Measurements from ENCODE around the gene TBATA.

Gene TBATA

DNA sequence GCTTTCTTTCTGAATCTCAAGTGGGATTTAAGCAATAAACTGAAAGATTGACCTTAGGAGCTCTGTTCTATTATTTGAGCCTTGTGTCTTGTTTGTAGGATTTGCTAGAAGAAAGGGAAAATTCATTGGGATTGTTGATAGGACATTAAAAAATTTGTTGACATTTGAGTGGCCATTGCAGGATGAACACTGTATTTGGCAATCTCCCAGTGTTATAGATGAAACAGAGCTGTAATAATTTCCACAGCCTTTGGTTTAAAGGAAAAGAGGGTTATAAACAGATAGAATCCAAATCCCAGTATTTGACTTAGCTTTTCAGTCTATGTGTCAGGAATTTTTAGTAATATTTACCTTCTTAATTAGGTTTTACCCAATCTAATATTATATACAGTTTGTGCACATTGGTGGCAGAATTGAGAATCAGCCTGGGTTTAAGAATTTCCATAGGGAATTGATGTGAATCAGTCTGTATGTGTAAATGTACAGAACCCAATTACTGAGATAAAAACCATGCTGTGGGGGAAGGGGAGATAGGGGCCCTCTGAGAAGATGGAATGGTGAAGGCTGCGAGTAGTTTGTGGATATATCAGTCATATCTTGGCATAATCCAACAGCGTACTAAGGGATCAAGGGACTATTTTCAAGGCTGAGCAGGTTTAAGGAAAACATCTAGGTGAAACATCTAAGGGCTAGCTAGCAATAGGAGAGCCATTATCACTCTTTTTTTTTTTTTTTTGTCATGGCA is 37.1 kb upstream of the TBATA start:
- Histone ChIP-seq H3K27ac (ENCODE audit: low read length) (no peak overlapping the region), H3K9me3 (ENCODE audit: control insufficient read depth in 1 of 2, low read length in 2 of 2) (no peaks in the 10 kb centered on the region), H3K36me3 (ENCODE audit: control insufficient read depth in 1 of 2, insufficient read depth in 2 of 2, low read length in 2 of 2) (peaks cover 12 to 16% of the 10 kb centered on the region in 2 donors), H3K27me3 (ENCODE audit: low read depth, low read length) (no peaks in the 10 kb centered on the region), H3K4me1 (ENCODE audit: control insufficient read depth in 1 of 2, insufficient read depth in 2 of 2, low read length in 2 of 2) (peaks cover 0 to 16% of the 10 kb centered on the region in 2 donors), H3K4me3 (ENCODE audit: low read depth in 1 of 2, low read length in 2 of 2) (no peak overlapping the region)

DNA sequence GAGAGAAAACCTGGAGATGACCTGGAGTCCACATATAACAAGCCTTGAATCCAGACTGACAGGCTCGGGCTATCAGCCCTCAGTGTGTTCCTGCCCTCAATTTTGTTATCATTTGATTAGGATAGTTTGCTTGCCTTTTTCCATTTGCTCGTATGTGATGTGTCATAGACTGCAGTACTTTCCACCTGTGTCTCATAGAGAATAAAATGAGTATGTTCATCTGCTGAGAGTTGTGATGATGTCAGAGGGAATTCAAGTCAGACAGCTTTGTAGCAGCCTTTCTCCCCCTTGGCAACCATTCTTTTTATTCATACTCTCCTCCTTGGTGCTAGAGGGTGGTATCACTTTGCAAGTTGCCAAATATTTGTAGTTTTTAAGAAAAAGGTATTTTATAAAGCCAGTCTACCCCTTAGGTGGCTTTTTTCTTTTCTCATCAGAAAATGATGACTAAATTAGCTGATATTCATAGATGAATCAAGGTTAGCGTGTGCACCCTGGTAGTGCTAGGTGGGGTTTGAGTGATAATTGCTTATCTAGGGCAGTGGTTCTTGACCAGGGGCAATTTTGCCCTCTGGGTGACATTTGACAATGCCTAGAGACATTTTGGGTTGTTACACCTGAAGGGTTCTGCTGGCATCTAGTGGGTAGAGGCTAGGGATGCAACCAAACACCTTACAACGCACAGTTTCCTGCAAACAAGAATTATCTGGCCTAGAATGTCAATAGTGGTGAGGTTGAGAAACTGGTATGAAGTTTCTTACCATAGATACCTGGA is 36.0 kb upstream of the TBATA start:
- peaks cover 0 to 22% of the 10 kb centered on the region in 2 donors for H3K4me1 ChIP-seq (ENCODE audit: control insufficient read depth in 1 of 2, insufficient read depth in 2 of 2, low read length in 2 of 2)
- no peak overlapping the region for H3K27ac ChIP-seq (ENCODE audit: low read length)
- H3K27me3 ChIP-seq (ENCODE audit: low read depth, low read length): no peaks in the 10 kb centered on the region
- no peaks in the 10 kb centered on the region for H3K9me3 ChIP-seq (ENCODE audit: control insufficient read depth in 1 of 2, low read length in 2 of 2)
- no peak overlapping the region for H3K4me3 ChIP-seq (ENCODE audit: low read depth in 1 of 2, low read length in 2 of 2)
- H3K36me3 ChIP-seq (ENCODE audit: control insufficient read depth in 1 of 2, insufficient read depth in 2 of 2, low read length in 2 of 2): peaks cover 12 to 16% of the 10 kb centered on the region in 2 donors

DNA sequence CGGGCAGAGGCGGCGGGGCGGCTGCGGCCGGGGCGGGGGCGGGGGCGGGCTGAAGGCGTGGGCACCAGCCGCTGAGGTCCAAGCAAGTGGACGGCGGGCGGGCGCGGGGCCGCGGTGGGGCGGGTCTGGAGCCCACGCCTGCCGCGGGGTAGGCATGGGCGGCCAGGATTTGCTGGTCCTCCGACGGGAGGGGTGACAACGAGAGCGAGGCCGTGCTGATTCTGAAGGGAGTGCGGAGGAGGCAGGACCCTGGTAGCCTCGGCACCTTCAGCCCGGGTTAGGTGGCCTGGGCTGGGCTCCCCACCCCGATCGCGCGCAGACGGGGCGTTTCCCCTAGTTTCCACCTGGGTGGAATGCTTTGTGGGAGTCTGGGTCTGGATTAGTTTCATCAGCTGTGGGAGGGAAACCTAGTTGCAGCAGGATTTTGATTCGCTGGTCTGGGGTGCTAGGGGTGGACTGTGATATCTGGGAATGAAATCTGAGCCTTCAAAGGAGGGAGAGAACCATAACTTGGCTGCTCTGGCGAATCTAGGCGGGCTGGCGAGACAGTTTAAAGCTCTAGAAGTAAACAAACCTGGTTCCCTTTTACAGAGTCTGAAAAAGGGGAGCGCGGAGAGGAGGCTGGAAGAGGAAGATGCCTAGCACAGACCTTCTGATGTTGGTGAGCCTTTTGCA is 31.2 kb upstream of the TBATA start:
- Histone ChIP-seq H3K27me3 (ENCODE audit: low read depth, low read length) (no peaks in the 10 kb centered on the region), H3K4me1 (ENCODE audit: control insufficient read depth in 1 of 2, insufficient read depth in 2 of 2, low read length in 2 of 2) (peaks cover 0 to 15% of the 10 kb centered on the region in 2 donors), H3K27ac (ENCODE audit: low read length) (peak overlapping the region; percentile 77), H3K4me3 (ENCODE audit: low read depth in 1 of 2, low read length in 2 of 2) (peak overlapping the region; percentile 76 to 86), H3K9me3 (ENCODE audit: control insufficient read depth in 1 of 2, low read length in 2 of 2) (no peaks in the 10 kb centered on the region), H3K36me3 (ENCODE audit: control insufficient read depth in 1 of 2, insufficient read depth in 2 of 2, low read length in 2 of 2) (peaks cover 7 to 12% of the 10 kb centered on the region in 2 donors)

DNA sequence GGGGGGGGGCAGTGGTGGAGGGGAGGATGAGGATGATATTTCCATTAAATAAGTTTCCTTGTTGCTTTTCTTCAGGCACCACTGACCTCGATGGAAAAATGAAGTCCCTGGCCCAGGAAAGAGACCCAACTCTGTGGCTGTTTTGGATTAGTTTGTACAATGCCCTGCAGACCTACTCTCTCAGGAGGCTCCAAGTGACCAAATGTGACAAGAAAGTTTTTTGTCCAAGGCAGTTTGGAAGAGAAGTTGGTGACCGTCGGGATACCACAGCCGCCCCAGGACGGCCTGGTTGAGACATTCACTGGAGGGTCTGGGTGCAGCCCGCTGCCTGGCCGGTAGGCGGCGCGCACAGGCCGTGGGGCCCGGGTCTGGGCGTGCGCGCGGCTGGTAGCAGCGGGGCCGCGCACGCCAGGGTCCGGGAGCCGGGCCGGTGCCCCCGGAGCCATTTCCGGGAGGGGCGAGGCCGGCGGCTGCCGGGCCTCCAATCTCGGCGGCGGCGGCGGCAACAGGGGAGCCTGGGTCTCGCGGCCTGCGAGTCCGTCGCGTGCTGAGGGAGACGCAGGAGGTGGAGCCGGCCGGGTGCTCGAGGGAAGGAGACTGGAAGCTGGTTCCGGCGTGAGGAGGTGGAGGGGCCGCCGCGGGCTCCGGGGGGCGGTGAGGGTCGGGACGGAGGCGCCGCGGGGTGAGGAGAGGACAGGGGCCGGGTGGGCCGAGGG is 30.5 kb upstream of the TBATA start, which contains the start of gene SGPL1:
TSS of gene SGPL1 (plus strand) at position 445 of the 716 bp plus-strand sequence. CDS start 906 bp downstream, outside the sequence.
- peaks cover 0 to 15% of the 10 kb centered on the region in 2 donors for H3K4me1 ChIP-seq (ENCODE audit: control insufficient read depth in 1 of 2, insufficient read depth in 2 of 2, low read length in 2 of 2)
- peaks cover 5 to 6% of the 10 kb centered on the region in 2 donors for H3K36me3 ChIP-seq (ENCODE audit: control insufficient read depth in 1 of 2, insufficient read depth in 2 of 2, low read length in 2 of 2)
- H3K27ac ChIP-seq (ENCODE audit: low read length): peak within 1 kb of the TSS; percentile 77
- H3K9me3 ChIP-seq (ENCODE audit: control insufficient read depth in 1 of 2, low read length in 2 of 2): no peaks in the 10 kb centered on the region
- H3K27me3 ChIP-seq (ENCODE audit: low read depth, low read length): no peaks in the 10 kb centered on the region
- H3K4me3 ChIP-seq (ENCODE audit: low read depth in 1 of 2, low read length in 2 of 2): peak within 1 kb of the TSS; percentile 76 to 86

DNA sequence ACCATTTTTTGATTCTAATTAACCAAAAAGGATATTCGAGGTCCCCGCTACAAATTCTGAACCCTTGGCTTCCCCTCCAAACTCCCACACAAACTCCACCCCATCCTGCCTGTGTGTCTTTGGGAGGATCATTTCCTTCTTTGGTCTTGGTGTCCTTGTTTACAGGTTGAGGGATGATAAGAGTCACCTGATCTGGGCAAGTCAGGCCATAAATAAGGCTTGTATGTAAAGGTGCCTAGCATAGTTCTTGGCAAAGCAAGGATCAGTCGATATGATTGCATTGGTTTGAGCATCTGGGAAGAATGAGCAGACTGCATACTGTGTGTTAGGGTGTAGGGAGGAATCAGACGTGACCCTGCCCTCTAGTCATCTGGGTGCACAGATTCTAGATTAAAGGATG is 28.9 kb upstream of the TBATA start:
- H3K9me3 ChIP-seq (ENCODE audit: control insufficient read depth in 1 of 2, low read length in 2 of 2): no peaks in the 10 kb centered on the region
- H3K4me3 ChIP-seq (ENCODE audit: low read depth in 1 of 2, low read length in 2 of 2): no peak overlapping the region
- H3K27me3 ChIP-seq (ENCODE audit: low read depth, low read length): no peaks in the 10 kb centered on the region
- H3K4me1 ChIP-seq (ENCODE audit: control insufficient read depth in 1 of 2, insufficient read depth in 2 of 2, low read length in 2 of 2): peaks cover 0 to 15% of the 10 kb centered on the region in 2 donors
- no peak overlapping the region for H3K27ac ChIP-seq (ENCODE audit: low read length)
- peaks cover 2 to 5% of the 10 kb centered on the region in 2 donors for H3K36me3 ChIP-seq (ENCODE audit: control insufficient read depth in 1 of 2, insufficient read depth in 2 of 2, low read length in 2 of 2)

DNA sequence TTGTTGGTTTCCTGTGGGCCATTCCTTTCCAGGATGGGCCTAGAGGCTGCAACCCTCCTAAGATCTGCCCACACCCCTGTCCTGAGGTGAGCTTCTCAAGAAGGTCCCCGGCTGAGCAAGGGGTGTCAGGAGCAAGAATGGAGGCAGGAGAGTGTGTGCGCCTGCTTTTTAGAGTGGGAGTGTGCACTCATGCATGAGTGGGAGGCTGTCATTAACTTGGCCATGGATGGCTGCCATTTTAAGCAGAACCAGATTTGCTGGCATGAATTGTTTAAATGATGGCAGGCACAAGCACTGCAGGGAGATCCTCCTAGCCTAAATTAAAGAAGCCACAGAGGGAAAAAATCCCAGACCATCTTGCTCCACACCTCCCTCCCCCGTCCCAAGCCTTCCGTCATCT is 27.6 kb upstream of the TBATA start:
- Histone ChIP-seq H3K36me3 (ENCODE audit: control insufficient read depth in 1 of 2, insufficient read depth in 2 of 2, low read length in 2 of 2) (no peaks in the 10 kb centered on the region), H3K27me3 (ENCODE audit: low read depth, low read length) (no peaks in the 10 kb centered on the region), H3K9me3 (ENCODE audit: control insufficient read depth in 1 of 2, low read length in 2 of 2) (no peaks in the 10 kb centered on the region), H3K4me1 (ENCODE audit: control insufficient read depth in 1 of 2, insufficient read depth in 2 of 2, low read length in 2 of 2) (peaks cover 0 to 12% of the 10 kb centered on the region in 2 donors), H3K27ac (ENCODE audit: low read length) (no peak overlapping the region), H3K4me3 (ENCODE audit: low read depth in 1 of 2, low read length in 2 of 2) (no peak overlapping the region)

DNA sequence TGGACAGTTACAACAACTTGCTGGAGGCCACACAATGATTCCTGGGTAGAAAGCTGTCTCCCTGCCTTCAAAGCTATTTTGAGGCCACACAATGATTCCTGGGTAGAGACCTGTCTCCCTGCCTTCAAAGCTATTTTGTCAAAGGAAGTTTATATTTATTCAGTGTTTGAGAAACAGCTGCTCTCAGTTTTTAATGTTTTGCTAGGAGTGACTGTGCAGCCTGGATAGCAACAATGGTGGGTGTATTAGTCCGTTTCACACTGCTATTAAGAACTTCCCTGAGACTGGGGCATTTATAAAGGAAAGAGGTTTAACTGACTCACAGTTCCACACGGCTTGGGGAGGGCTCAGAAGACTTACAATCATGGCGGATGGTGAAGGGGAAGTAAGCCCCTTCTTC is 26.7 kb upstream of the TBATA start:
- no peak overlapping the region for H3K27ac ChIP-seq (ENCODE audit: low read length)
- H3K4me3 ChIP-seq (ENCODE audit: low read depth in 1 of 2, low read length in 2 of 2): no peak overlapping the region
- peaks cover 0 to 2% of the 10 kb centered on the region in 2 donors for H3K4me1 ChIP-seq (ENCODE audit: control insufficient read depth in 1 of 2, insufficient read depth in 2 of 2, low read length in 2 of 2)
- H3K36me3 ChIP-seq (ENCODE audit: control insufficient read depth in 1 of 2, insufficient read depth in 2 of 2, low read length in 2 of 2): no peaks in the 10 kb centered on the region
- H3K27me3 ChIP-seq (ENCODE audit: low read depth, low read length): no peaks in the 10 kb centered on the region
- H3K9me3 ChIP-seq (ENCODE audit: control insufficient read depth in 1 of 2, low read length in 2 of 2): no peaks in the 10 kb centered on the region

DNA sequence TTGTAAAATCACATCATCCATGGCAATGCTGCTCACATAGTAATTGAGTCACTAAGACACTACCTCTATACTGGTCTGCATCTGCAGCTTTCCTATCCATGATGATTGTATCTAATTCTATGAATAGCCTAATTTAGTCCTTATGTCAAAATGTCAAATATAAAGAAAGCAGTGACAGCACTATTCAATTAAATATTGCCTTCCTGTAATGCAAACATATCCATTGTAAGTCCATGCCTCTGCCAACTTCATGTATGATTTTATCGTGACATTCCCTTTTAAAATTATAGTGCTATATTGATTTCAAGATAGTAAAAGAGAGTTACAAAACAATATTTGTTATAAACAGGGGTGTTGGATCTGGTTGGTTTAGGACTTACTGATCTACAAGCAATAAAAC is 25.8 kb upstream of the TBATA start:
- no peaks in the 10 kb centered on the region for H3K9me3 ChIP-seq (ENCODE audit: control insufficient read depth in 1 of 2, low read length in 2 of 2)
- H3K36me3 ChIP-seq (ENCODE audit: control insufficient read depth in 1 of 2, insufficient read depth in 2 of 2, low read length in 2 of 2): no peaks in the 10 kb centered on the region
- no peak overlapping the region for H3K27ac ChIP-seq (ENCODE audit: low read length)
- no peak overlapping the region for H3K4me3 ChIP-seq (ENCODE audit: low read depth in 1 of 2, low read length in 2 of 2)
- H3K4me1 ChIP-seq (ENCODE audit: control insufficient read depth in 1 of 2, insufficient read depth in 2 of 2, low read length in 2 of 2): no peaks in the 10 kb centered on the region
- H3K27me3 ChIP-seq (ENCODE audit: low read depth, low read length): no peaks in the 10 kb centered on the region

DNA sequence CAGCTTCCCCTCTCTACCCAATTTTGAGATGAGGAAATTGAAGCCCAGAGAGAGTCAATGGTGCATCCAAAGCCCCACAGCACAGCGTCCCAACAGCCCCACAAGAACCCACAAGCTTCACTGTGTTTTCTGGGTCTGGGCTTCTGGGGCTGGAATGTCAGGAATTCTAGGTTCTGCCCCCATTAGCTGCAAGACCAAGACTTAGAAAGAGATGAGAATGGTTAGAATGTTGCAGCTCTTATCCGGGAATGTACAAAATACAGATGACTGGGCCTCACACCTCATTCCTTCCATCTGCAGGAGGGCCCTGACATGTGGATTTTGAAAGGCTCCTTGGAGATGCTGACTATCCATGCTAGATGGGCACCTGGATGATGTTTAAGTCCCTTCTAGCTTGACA is 24.5 kb upstream of the TBATA start:
- Histone ChIP-seq H3K27ac (ENCODE audit: low read length) (no peak overlapping the region), H3K36me3 (ENCODE audit: control insufficient read depth in 1 of 2, insufficient read depth in 2 of 2, low read length in 2 of 2) (no peaks in the 10 kb centered on the region), H3K4me1 (ENCODE audit: control insufficient read depth in 1 of 2, insufficient read depth in 2 of 2, low read length in 2 of 2) (no peaks in the 10 kb centered on the region), H3K9me3 (ENCODE audit: control insufficient read depth in 1 of 2, low read length in 2 of 2) (no peaks in the 10 kb centered on the region), H3K4me3 (ENCODE audit: low read depth in 1 of 2, low read length in 2 of 2) (no peak overlapping the region), H3K27me3 (ENCODE audit: low read depth, low read length) (no peaks in the 10 kb centered on the region)

DNA sequence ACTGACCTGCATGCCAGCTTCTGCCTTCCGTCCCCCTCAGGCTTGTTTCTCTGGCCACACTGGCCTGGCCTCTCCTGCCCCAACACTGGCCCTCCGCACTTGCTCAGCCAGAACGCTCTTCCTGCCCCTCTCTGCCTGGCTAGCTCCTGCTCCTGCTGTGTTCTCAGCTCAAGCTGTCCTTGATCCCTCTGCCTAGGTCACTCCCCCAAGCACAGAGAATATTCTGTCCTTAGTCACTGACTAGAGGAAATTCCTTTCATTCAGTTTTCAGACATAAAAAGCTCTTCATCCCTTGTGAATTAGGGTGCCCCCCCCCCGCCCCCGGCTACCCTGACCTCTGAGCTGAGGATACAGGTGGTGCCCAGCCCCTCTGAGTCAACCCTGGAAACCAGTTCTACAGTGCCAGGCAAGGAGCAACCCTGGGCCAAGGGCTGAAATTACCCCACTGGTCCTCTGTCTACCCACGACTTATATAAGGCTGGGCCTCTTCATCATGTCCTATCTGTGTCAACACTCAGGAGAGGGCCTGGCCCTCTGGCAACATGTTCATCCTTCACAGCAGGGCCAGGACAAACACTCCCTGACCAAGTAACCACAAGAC is 23.9 kb upstream of the TBATA start:
- Histone ChIP-seq H3K4me3 (ENCODE audit: low read depth in 1 of 2, low read length in 2 of 2) (no peak overlapping the region), H3K9me3 (ENCODE audit: control insufficient read depth in 1 of 2, low read length in 2 of 2) (no peaks in the 10 kb centered on the region), H3K36me3 (ENCODE audit: control insufficient read depth in 1 of 2, insufficient read depth in 2 of 2, low read length in 2 of 2) (no peaks in the 10 kb centered on the region), H3K27me3 (ENCODE audit: low read depth, low read length) (no peaks in the 10 kb centered on the region), H3K4me1 (ENCODE audit: control insufficient read depth in 1 of 2, insufficient read depth in 2 of 2, low read length in 2 of 2) (no peaks in the 10 kb centered on the region), H3K27ac (ENCODE audit: low read length) (no peak overlapping the region)

Measured in muscle layer of duodenum (tissue), 2 donors.